GM10266 (cell line): Measurements from ENCODE around the gene SERHL2.

Experiments
- DNase-seq: peaks from one replicate; pipeline ENCODE4 v3.0.0; 2012; ENCODE audit errors: extremely low spot score
- CTCF ChIP-seq: IDR thresholded peaks from 2 replicates; pipeline ENCODE4 v1.5.1; 2012; ENCODE audit warnings: mild to moderate bottlenecking, low read depth; ENCODE audit not compliant: control insufficient read depth, insufficient read depth; ENCODE audit errors: missing control alignments

The SERHL2 gene

DNA sequence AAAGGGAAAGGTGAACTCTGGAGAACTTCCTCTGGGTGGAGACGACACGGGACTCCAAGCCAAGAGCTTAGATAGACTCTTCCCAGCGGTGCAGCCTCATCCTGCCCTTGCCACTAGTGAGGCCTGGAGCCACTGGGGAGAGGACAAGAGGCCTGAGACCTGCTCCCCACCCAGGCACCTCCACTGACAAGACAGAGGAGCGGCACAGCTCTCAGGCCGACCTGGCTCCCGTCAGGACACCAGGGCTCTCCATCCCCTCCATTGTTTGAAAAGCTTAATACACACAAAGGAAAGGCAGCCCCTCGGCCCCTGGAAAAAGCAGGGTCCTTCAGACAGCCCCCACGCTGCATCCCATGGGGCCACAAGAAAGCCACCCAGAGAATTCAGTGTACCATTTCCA lies 31.3 kb downstream of the SERHL2 start:
- TF ChIP-seq CTCF, result no peak
- DNase-seq, result no peak

DNA sequence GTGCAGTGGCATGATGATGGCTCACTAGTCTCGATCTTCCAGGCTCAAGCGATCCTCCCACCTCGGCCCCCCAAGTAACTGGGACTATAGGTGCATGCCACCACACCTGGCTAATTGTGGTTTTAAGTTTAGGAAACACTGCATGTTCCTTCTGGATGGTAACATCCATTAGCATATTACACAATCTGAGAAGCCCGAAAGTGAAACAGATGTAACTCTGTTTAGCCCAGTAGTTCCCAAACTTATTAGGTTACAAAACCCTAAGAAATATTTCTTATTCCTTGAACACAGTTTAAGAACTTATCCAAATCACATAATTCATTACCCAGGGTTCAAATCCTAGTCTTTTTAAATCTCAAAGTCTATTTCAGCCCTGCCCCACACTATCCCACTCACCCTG lies 32.6 kb downstream of the SERHL2 start:
- no peak for TF ChIP-seq CTCF
- no peak for DNase-seq

DNA sequence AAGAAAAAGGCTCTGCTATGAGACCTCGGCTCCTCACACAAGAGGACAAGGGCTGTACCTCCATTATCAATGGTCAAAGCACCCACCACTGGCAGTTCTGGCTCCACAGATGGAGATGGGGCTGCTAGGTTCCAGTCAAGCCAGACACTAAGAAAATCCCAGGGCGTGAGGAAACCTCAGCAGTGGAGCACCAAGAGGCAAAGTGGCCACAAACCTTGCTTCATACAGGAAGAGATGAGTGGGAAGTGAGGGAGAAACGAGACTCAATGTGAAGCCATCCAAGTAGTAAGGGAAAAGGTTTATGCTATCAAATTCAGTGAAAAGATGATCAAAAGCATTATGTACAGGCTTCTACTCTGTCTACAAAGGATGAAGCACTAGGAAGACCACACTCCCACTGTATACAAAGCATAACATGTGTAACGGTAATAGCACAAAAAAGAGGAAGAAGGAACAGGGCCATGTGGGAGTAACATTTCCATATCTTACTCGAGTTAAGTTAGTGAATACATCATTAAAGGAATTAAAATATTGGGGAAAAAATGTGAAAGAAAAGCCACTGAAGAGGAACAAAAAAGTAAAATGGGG lies 33.9 kb downstream of the SERHL2 start:
- no peak for TF ChIP-seq CTCF
- DNase-seq, result no peak

- TF ChIP-seq CTCF, result no peak
- no peak for DNase-seq
Measured at GRCh38 chr22:42591987-42592386, 38.2 kb downstream of the SERHL2 start.

DNA sequence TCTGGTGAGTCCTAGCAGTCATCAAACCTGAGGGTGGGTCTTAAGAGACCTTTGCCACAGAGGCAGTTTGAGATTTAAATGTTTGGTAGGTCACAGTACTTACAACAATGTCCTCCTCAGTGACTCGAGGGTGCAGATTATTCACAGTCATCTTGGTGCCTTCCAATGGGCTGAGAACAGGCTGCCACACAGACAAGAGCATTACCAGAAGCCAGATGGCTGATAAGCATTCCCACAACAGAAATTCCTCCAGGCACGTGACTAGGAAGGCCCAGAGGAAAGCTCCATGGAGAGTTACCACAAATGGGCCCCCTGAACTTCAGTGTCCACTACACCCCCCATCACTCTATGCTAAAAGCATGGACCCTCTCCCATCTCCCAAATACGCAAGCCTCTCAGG lies 41.7 kb downstream of the SERHL2 start:
- no peak for DNase-seq
- TF ChIP-seq CTCF, result no peak

GRCh38 chr22:42596336-42596735 lies 42.6 kb downstream of the SERHL2 start:
- DNase-seq, result no peak

GRCh38 chr22:42596863-42597530 lies 43.2 kb downstream of the SERHL2 start:
- DNase-seq, result no peak
- no peak for TF ChIP-seq CTCF

More at GRCh38 chr22:42596336-42596735, 42.6 kb downstream of the SERHL2 start:
- TF ChIP-seq CTCF, result no peak
